PC-9 (cell line): Measurements from ENCODE around the gene CYB5D1. TPM values are rescaled to one million over a fixed set of nuclear protein-coding genes. Genes with fewer than 3 reads are reported as not detected.

Source experiments
- BruUV-seq: library from RNA; stranded (reverse); fragments of 400-500 nt; replicated peaks from 2 replicates; lab custom pipeline; 2021; lab: Mats Ljungman, UMichigan
- CTCF ChIA-PET: fragments of 300-600 bp; sonication (Branson Sonifier 250); formaldehyde crosslinking; loops from one replicate; lab custom pipeline; 2022; ENCODE audit warnings: antibody characterized with exemption; lab: Charles Lee
- POLR2A ChIA-PET: fragments of 300-600 bp; sonication (Branson Sonifier 250); formaldehyde crosslinking; loops from one replicate; lab custom pipeline; 2022; ENCODE audit warnings: antibody characterized with exemption; ENCODE audit not compliant: unreplicated experiment; lab: Charles Lee
- DNase-seq, 2 experiments: peaks; one replicate each; pipeline versions ENCODE4 v3.0.0 to v3.0.0-alpha.2; 2015 to 2022; ENCODE audit warnings: mixed read lengths in 1 of 2
- H2AFZ ChIP-seq: fragments of 200-600 bp; sonication (generic); 2 replicates; pipeline ENCODE4 v1.8.1; 2017; ENCODE audit warnings: antibody characterized with exemption
- H3F3A ChIP-seq: fragments of 200-600 bp; sonication (generic); 2 replicates; pipeline ENCODE4 v1.8.1; 2017; ENCODE audit warnings: antibody characterized with exemption, mild to moderate bottlenecking, low read depth; ENCODE audit not compliant: insufficient read depth
- H3K27ac ChIP-seq: fragments of 200-600 bp; sonication (generic); 2 replicates; pipeline ENCODE4 v1.6.1; 2016; ENCODE audit warnings: mixed run types
- H3K27me3 ChIP-seq: fragments of 200-600 bp; sonication (generic); 2 replicates; pipeline ENCODE4 v1.6.1; 2016; ENCODE audit warnings: low read depth, mixed run types; ENCODE audit not compliant: insufficient read depth
- H3K36me3 ChIP-seq: fragments of 200-600 bp; sonication (generic); 2 replicates; pipeline ENCODE4 v1.6.1; 2016; ENCODE audit warnings: low read depth, mixed run types
- H3K4me1 ChIP-seq: fragments of 200-600 bp; sonication (generic); replicated peaks from 2 replicates; pipeline ENCODE4 v1.6.1; 2016; ENCODE audit warnings: mixed run types; ENCODE audit not compliant: insufficient read depth
- H3K4me2 ChIP-seq: fragments of 200-600 bp; sonication (generic); 2 replicates; pipeline ENCODE4 v1.6.1; 2017; ENCODE audit warnings: mixed run types
- H3K4me3 ChIP-seq: fragments of 200-600 bp; sonication (generic); 2 replicates; pipeline ENCODE4 v1.6.1; 2016; ENCODE audit warnings: mixed run types
- H3K79me2 ChIP-seq: fragments of 200-600 bp; sonication (generic); 2 replicates; pipeline ENCODE4 v1.6.1; 2017; ENCODE audit warnings: low read depth, mixed run types
- H3K9me2 ChIP-seq: fragments of 200-600 bp; sonication (generic); 2 replicates; pipeline ENCODE4 v1.8.1; 2017; ENCODE audit warnings: mild to moderate bottlenecking; ENCODE audit not compliant: insufficient read depth
- H3K9me3 ChIP-seq: fragments of 200-600 bp; sonication (generic); 2 replicates; pipeline ENCODE4 v1.8.1; 2016; ENCODE audit warnings: low read depth; ENCODE audit not compliant: insufficient read depth
- H4K20me1 ChIP-seq: fragments of 200-600 bp; sonication (generic); 2 replicates; pipeline ENCODE4 v1.8.1; 2017; ENCODE audit not compliant: insufficient read depth
- CTCF ChIP-seq: fragments of 200-600 bp; sonication (generic); conservative IDR thresholded peaks from 2 replicates; pipeline ENCODE4 v1.6.1; 2017; ENCODE audit warnings: mixed run types, antibody characterized with exemption, mild to moderate bottlenecking, moderate library complexity
- EZH2 ChIP-seq: fragments of 200-600 bp; sonication (generic); IDR thresholded peaks from 2 replicates; pipeline ENCODE4 v1.8.0; 2017; ENCODE audit warnings: antibody characterized with exemption, low read depth
- intact Hi-C: fragments of 100-400 bp; cut with micrococcal nuclease; formaldehyde crosslinking; loops from one replicate; pipeline ENCODE4 v1.10.0; 2022; ENCODE audit not compliant: unreplicated experiment
- total RNA-seq: library from RNA; stranded (reverse); gene quantifications from 2 replicates; pipeline ENCODE4 v1.2.3, GENCODE V29; 2021

The CYB5D1 gene
- total RNA-seq, 1 experiment from 2014 or later: 22.0 TPM

GRCh38 chr17:7845359-7846062 lies 12.3 kb upstream of the CYB5D1 start:
- H3K9me3 ChIP-seq: no peaks in the 10 kb centered on the region
- no peaks in the 10 kb centered on the region for H3K27me3 ChIP-seq
- peak overlapping the region; percentile 93 for H3K4me3 ChIP-seq
- peak overlapping the region; percentile 97 for H3K4me2 ChIP-seq
- DNase-seq: no peak
- H3K79me2 ChIP-seq: peaks cover 23% of the 10 kb centered on the region
- no peaks in the 10 kb centered on the region for H3K9me2 ChIP-seq
- peaks cover 10% of the 10 kb centered on the region for H4K20me1 ChIP-seq
- CTCF ChIA-PET: interaction anchor here (0.8 to 1.1 kb wide), 2 partner anchors 11 to 12 kb away, joined by 3 to 7 read pairs; partner anchors contain the start of gene NAA38
- no TSS peak for BruUV-seq
- no peak overlapping the region for H3K27ac ChIP-seq
- H3F3A ChIP-seq: peaks cover 29% of the 10 kb centered on the region; the same call in 1 of the 2 replicates
- POLR2A ChIA-PET: no interaction called here
- H3K4me1 ChIP-seq: peaks cover 10% of the 10 kb centered on the region
- no peaks in the 10 kb centered on the region for H3K36me3 ChIP-seq
- no peak overlapping the region for H2AFZ ChIP-seq
- intact Hi-C loops: no loop called here
- TF ChIP-seq CTCF (no peak), EZH2 (no peak)

- peaks cover 23% of the 10 kb centered on the region for H3K79me2 ChIP-seq
- peaks cover 22% of the 10 kb centered on the region; the same call in 1 of the 2 replicates for H3F3A ChIP-seq
- no TSS peak for BruUV-seq
- H2AFZ ChIP-seq: no peak overlapping the region
- intact Hi-C loops: no loop called here
- H3K4me2 ChIP-seq: no peak overlapping the region
- DNase-seq: no peak
- ChIA-PET CTCF (no interaction called here), POLR2A (no interaction called here)
- no peak overlapping the region for H3K4me3 ChIP-seq
- no peaks in the 10 kb centered on the region for H3K36me3 ChIP-seq
- H3K9me3 ChIP-seq: no peaks in the 10 kb centered on the region
- peaks cover 10% of the 10 kb centered on the region for H4K20me1 ChIP-seq
- H3K9me2 ChIP-seq: no peaks in the 10 kb centered on the region
- TF ChIP-seq EZH2 (no peak), CTCF (no peak)
- peaks cover 8% of the 10 kb centered on the region for H3K4me1 ChIP-seq
- no peak overlapping the region for H3K27ac ChIP-seq
- no peaks in the 10 kb centered on the region for H3K27me3 ChIP-seq
These were observed 11.6 kb upstream of the CYB5D1 start for GRCh38 chr17:7846063-7846735.

GRCh38 chr17:7846765-7847661 lies 10.8 kb upstream of the CYB5D1 start:
- ChIA-PET POLR2A (no interaction called here), CTCF (interaction anchor here (0.6 kb wide), 1 partner anchor 801 kb away, joined by 4 read pairs; no protein-coding TSS in a partner anchor)
- TF ChIP-seq EZH2 (no peak), CTCF (no peak)
- Histone ChIP-seq H3K4me3 (no peak overlapping the region), H3K79me2 (peaks cover 23% of the 10 kb centered on the region), H3K27ac (no peak overlapping the region), H3F3A (peaks cover 18% of the 10 kb centered on the region; the same call in 1 of the 2 replicates), H3K9me3 (no peaks in the 10 kb centered on the region), H3K4me2 (no peak overlapping the region), H3K9me2 (no peaks in the 10 kb centered on the region), H4K20me1 (peaks cover 10% of the 10 kb centered on the region), H2AFZ (no peak overlapping the region), H3K27me3 (no peaks in the 10 kb centered on the region), H3K36me3 (no peaks in the 10 kb centered on the region), H3K4me1 (peaks cover 5% of the 10 kb centered on the region; the same call in 1 of the 2 replicates)
- BruUV-seq: no TSS peak
- DNase-seq: no peak
- intact Hi-C loops: no loop called here
